Stimulated activated CD4-positive, alpha-beta T cell treated with anti-CD3 and anti-CD28 coated beads, Interleukin-12 subunit alpha, Interleukin-12 subunit beta, amount 100 ng/mL, for 48 hours (primary cell): Measurements from ENCODE around the gene AMFR.
A peak's percentile ranks its signal among the peaks of the same experiment; 100 is the strongest.

Experiments
- DNase-seq, 3 donors: peaks; one replicate each; pipeline ENCODE4 v3.0.0-alpha.2; 2020; ENCODE audit warnings: low read depth in 2 of 3, low spot score in 1 of 3

The AMFR gene

GRCh38 chr16:56363781-56364565, 61.4 kb downstream of the AMFR start:
- no peak for DNase-seq

DNA sequence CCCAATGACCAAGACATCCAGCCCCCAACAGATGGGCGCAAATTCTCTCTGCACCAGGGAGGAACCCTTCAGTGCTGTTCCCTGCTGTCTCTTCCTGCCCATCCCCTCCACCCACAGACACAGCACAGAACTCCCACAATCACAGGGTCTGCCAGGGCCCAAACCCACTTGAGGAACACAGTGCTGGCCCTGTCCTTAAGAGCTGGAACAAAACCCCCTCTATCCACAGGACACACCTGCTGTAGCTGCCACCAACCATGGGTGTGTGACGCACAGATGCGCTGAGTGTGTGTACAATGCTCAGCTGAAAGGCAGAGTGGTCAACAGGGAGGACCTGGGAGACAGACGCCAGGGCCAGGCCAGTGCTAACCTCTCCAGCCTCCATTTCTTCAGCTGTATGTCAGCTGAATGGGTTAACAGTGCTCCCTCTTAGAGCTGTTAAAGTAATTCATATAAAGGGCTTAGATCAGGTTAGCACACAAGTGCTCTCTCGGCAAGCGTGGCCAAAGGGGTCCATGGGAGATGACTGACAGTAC, 62.1 kb downstream of the AMFR start:
- no peak for DNase-seq

- DNase-seq: no peak
These were observed 62.6 kb downstream of the AMFR start for GRCh38 chr16:56362706-56363105.

- DNase-seq: no peak
These were observed 63.2 kb downstream of the AMFR start for GRCh38 chr16:56362057-56362655.

GRCh38 chr16:56360117-56361008, 65.0 kb downstream of the AMFR start:
- DNase-seq: no peak

DNA sequence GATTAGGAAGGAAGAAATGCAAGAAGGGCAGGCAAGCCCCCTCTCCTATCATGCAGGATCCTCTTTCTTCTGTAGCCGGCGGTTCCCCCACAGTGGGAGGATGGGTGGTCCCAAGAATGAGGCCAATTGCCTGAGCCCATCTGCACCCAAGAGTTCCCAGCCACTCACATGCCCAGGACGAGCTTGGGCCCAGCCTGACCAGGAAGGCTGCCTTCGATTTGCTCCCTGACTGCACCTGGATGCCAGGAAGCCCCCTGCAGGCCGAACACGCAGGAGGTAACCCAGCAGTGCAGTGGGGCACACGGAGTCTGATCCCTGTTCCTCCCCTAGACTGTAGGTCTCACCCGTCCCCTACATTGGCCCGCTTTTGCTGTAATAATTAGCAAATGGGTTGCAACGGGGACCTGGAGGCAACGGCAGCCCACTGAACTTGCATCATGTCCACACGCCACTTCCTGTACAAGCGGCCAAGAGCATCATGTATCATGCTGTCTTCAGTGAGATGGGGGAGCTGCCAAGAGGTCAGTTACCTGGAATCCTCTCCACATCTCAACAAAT, 67.5 kb downstream of the AMFR start:
- DNase-seq: no peak

- DNase-seq: no peak
These were observed 68.0 kb downstream of the AMFR start for GRCh38 chr16:56357241-56357764.

DNA sequence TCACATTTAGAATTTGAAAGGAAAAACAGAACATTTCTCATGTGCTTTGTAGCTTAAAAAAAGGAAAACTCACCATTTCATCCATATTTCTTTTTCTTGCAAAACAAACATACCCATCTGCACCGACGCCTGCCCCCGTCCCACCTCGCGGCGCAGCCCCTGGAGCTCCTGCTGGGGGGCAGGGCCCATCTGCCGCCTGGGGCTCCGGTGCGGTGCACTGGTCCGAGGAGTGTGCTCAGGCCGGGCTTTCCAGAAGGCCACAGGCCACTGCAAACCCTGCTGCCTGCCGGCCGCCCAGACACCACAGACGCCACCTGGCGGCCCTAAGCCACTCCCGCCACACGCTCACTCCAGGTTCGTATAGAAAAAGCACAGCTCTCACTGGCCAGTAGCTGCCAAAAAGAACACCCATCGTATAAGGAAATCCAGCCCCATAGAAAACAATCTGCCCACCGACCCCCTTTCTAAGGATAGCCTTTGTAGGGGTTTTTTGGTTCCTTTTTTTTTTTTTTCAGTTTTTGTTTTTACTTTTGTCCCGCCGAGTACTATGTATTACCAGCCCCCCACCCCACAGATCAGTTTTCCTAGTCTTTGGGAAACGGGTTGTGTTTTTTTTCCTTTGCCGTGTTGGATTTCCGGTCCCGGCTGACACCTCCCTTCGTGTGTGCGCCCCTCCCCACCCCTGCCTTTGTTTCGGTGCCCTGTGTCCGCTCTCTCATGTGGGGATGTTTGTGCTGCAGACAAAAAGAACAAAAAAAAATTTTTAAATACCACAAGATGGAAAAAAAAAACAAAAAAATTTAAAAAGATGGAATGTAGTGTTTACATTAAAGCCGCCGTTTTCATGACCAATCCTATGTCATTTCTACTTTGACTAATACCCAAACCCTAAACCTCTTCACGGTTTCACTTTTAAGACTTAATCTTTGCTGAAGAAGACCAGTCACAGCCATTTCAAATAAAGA, 68.8 kb downstream of the AMFR start:
- DNase-seq: peak; percentile 26 to 49 (median 46)

DNA sequence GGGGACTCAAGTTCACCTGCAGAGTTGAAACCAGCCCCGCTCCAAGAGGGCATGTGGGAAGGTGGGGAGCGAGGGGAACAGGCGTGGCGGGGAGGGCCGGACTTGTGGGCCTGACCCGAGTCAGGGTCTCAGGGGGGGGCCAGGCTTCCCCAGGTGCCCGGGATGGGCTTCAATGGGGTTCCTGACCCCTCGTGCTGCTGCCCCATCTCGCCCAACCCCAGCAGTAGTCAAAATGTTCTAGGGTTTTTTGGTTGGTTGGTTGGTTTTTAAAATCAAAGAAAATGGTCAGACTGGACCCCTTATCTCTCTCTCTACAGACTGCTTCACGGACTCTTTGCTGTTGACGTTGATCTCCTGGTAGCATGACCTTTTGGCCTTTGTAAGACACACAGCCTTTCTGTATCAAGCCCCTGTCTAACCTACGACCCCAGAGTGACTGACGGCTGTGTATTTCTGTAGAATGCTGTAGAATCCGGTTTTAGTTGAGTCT, 69.5 kb downstream of the AMFR start:
- no peak for DNase-seq

- DNase-seq: no peak
These were observed 70.1 kb downstream of the AMFR start for GRCh38 chr16:56355221-56355620.

- no peak for DNase-seq
These were observed 70.6 kb downstream of the AMFR start for GRCh38 chr16:56354746-56355145.

- DNase-seq: no peak
These were observed 71.3 kb downstream of the AMFR start for GRCh38 chr16:56354016-56354415.

DNA sequence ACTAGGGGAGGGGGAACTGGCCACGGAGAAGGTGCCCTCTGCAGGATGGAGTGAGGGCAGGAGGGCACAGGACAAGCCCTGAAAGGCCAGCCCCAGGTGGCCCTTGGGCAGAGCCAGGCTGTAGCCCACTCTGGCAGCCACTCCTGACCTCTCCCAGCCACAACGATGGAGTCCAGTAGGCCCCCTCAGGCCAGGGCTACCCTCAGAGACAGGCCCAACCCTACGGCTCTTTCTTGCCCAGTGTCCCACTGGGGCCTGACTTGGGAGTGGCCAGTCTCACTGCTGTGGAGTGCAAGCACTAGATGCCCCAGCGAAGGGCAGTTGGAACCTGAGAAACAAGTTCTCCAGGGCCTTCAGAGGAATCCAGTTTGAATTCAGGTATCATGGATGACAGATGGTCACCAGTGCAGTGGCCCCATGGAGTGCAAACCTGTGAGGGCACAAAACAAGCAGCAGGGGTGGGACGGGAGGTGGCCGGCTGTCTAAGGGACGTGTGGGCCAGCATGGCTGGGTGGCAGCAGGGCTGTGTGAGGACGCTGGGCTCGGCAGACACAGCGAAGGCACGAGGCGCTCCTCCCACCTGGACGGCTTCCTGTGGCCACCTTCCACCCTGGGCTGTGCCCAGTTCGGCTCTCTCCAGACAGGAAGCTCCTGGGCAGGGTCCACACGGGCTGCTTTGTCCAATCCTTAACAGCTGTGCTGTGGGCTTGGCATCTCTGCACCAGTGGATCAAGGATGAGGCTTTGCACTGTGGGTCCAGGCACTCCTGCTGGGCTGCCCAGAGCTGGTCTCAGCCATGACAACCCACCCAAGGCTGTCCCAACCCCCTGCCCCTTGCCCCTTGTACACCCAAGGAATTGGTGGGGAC, 72.1 kb downstream of the AMFR start:
- DNase-seq: no peak

GRCh38 chr16:56352351-56353053, 72.8 kb downstream of the AMFR start:
- DNase-seq: no peak

DNA sequence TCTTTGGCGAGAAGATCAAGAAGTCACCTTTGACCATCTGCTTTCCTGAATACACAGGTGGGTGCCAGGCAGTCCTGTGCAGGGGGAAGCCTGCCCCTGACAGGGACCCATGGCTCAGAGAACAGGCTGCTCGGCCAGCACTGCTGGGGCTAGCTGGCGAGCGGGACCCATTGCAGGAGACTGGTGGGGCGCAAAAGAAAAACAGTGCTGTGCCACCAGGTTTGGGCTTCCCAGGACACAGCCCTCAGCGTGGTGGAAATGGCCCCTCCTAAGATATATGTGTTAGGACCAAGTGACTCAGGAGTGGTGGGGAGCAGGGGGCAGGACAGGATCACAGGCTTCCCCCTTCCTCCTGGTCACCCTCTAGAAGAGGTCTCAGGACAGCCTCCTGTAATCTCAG, 73.9 kb downstream of the AMFR start:
- no peak for DNase-seq

GRCh38 chr16:56350491-56351405, 74.6 kb downstream of the AMFR start:
- DNase-seq: no peak

DNA sequence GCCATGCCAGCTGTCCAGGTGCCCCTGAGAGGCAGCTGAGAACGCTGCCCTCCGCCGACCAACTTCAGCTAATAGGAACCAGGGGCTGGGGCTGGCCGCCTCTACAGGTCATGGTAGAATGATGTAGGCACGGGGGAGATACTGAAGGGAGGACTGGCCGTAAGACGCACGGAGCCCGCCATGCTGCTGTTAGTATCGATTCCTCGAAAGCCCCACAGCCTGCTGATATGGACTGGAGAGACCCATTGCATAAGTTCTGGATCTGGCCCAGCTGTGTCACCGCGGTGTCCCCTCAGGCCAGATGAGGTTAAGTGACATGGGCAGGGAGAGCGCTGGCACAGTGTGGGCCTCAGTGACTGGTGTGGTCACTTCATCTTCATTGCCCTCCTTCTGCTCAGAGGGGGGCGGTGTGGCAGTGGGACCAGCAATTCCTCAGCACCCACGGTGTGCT, 75.6 kb downstream of the AMFR start:
- no peak for DNase-seq
